Erythroblast (primary cell): ENCODE results near the gene KRT33B.

Source experiments
- GATA1 ChIP-seq: IDR thresholded peaks from 2 replicates; pipeline ENCODE4 v1.6.1; 2011; ENCODE audit warnings: low read depth, mild to moderate bottlenecking, control low read depth, low read length, moderate library complexity
- POLR2A ChIP-seq: IDR thresholded peaks from 2 replicates; pipeline ENCODE4 v1.6.1; 2011; ENCODE audit warnings: mild to moderate bottlenecking, low read length

GRCh38 chr17:41395611-41396010 is 26.0 kb upstream of the KRT33B start:
- TF ChIP-seq POLR2A (no peak), GATA1 (no peak)
